Articular chondrocyte of knee joint (primary cell): ENCODE measurements around the gene NAA15. TPM values are rescaled to one million over a fixed set of nuclear protein-coding genes. Genes with fewer than 3 reads are reported as not detected.

Source experiments
- small RNA-seq: library from RNA; depleted of rRNA; stranded (forward); fragments of <200 nt; gene quantifications from one replicate; pipeline ENCODE3, GENCODE V24; 2012
- total RNA-seq: library from RNA; depleted of rRNA; stranded (reverse); fragments of >200 nt; gene quantifications from 2 replicates; pipeline ENCODE4 v1.2.3, GENCODE V29; 2012

Gene NAA15
- total RNA-seq = 46.4 and 46.8 TPM in 2 replicates

GRCh38 chr4:139301113-139301820, at the start of gene NAA15:
TSS of gene NAA15 (plus strand) at chr4:139301505. CDS start at chr4:139301778, 273 bp downstream.

GRCh38 chr4:139279760-139280620, 21.3 kb upstream of the NAA15 start, which contains the start of gene MGARP:
TSS of gene MGARP (minus strand) at chr4:139280225. CDS start at chr4:139280158, 67 bp downstream.

DNA sequence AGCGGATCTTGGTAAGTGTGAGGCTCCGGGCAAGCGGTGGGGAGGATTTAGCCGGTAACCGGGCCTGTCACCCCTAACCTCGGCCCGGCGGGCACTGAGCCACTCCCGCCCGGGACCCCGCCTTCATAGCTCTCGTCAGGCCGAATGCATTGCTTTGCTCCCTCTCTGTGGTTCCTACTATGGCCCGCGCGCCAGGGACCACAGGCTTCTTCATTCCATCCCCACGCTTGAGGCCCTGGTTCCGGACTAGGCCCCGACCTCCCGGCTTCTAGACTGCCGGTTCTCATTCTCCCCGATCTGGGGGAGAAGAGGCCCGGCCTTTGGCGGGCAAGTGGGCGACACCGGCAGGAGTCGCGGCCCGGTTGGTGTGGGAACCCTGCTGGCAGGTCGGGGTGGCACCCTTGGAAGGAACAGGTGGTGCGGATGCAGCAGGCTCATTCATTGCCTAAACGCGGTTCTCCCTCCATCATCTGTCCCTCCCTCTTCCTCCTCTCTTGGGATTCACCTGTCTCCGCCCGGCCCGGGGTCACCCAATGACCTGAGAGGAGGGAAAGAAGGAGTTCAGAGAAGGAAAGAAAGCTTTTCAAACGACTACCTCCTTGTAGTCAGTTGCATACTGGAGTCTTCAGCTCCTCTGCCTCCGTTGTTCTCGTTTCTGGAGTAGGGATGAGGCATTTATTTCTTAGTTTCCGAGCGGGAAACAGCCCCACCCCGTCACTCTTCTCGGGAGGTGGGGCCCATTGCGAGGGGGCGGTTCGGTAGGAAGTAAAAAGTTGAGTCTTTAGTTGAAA, 711 bp downstream of the NAA15 start, which contains the start of gene NDUFC1:
TSS of gene NDUFC1 (minus strand) at position 657 of the 791 bp plus-strand sequence. CDS start 6,679 bp downstream, outside the sequence.

DNA sequence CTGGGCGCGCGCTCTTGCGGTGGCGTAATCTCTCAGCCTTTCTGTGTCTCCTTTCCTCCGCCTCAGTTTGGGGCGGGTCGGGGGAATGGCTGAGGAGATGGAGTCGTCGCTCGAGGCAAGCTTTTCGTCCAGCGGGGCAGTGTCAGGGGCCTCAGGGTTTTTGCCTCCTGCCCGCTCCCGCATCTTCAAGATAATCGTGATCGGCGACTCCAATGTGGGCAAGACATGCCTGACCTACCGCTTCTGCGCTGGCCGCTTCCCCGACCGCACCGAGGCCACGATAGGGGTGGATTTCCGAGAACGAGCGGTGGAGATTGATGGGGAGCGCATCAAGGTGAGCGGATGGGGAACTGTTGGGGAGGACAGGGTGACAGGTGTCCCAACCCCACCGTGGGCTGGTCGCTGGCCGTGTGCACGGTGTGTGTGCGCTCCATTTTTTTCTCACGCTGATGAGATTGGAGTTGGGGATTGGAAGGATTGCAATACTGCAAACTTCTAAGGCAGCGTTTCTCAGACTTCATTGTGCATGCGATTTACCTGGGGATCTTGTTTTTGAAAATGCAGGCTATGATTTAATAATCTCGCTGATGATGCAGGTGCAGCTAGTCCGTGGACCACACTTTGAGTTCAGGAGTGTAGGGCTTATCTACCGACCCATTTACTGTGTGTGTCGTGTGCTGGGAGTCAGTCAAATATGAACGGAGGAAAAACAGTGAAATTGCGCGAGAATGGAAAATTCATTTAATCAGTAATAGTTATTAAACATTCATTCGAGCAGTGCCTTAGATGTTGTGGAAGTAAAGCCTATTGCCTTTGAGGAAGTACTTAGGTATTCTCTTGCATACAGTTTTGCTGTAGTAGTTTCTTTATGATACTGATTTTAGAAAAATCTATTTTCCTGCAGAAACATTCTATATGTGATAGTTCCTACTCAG, 153.1 kb downstream of the NAA15 start, which contains the start of gene RAB33B:
TSS of gene RAB33B (plus strand) at position 11 of the 935 bp plus-strand sequence. CDS start at position 86, 75 bp downstream.

Small RNA genes lying within 50 kb of the gene (small RNA-seq; reads per million reads assigned to genes)
- not detected for gene RF01225
- not detected for gene RNU6-1074P
- gene RNU6-1214P = not detected

Other genes starting within 250 kb of the NAA15 start
- gene ELF2, start 124.3 kb upstream of the NAA15 start, total RNA-seq = 55.1 and 62.4 TPM in 2 replicates
- 38.8 and 49.7 TPM in 2 replicates for gene MGARP, start 21.3 kb upstream of the NAA15 start, total RNA-seq
- gene NDUFC1, start 972 bp downstream of the NAA15 start, total RNA-seq = 38.2 and 43.9 TPM in 2 replicates
- gene RAB33B, start 152.6 kb downstream of the NAA15 start, total RNA-seq = 14.9 and 22.6 TPM in 2 replicates